ENCODE results near the gene RAC3.

GRCh38 chr17:82079001-82079677 lies 47.7 kb downstream of the RAC3 start:
- TF ChIP-seq, protein P1, sequence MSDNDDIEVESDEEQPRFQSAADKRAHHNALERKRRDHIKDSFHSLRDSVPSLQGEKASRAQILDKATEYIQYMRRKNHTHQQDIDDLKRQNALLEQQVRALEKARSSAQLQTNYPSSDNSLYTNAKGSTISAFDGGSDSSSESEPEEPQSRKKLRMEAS (IDR thresholded peaks at IDR 0.05) = no peak
- TF ChIP-seq, protein P2, sequence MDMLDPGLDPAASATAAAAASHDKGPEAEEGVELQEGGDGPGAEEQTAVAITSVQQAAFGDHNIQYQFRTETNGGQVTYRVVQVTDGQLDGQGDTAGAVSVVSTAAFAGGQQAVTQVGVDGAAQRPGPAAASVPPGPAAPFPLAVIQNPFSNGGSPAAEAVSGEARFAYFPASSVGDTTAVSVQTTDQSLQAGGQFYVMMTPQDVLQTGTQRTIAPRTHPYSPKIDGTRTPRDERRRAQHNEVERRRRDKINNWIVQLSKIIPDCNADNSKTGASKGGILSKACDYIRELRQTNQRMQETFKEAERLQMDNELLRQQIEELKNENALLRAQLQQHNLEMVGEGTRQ (IDR thresholded peaks at IDR 0.05) = no peak
- TF ChIP-seq MYC (IDR thresholded peaks at IDR 0.05; ENCODE audit: borderline replicate concordance, low read length) (no peak), EP300 (IDR thresholded peaks at IDR 0.05) (no peak), MAFK (IDR thresholded peaks at IDR 0.05; ENCODE audit: partially characterized antibody) (no peak), CEBPB (IDR thresholded peaks at IDR 0.05) (no peak), CHD2 (IDR thresholded peaks at IDR 0.05; ENCODE audit: low read length, partially characterized antibody) (no peak), RAD21 (conservative IDR thresholded peaks at IDR 0.05 in 1 of 2, IDR thresholded peaks at IDR 0.05 in 1 of 2) (no peak), SMC3 (IDR thresholded peaks at IDR 0.05) (no peak), E2F6 (IDR thresholded peaks at IDR 0.05; ENCODE audit: borderline replicate concordance, low read depth) (no peak), PHF8 (IDR thresholded peaks at IDR 0.05; ENCODE audit: borderline replicate concordance, low read depth) (no peak), POLR2A (IDR thresholded peaks at IDR 0.05; ENCODE audit: low read length) (no peak), TP53 (CRISPR knock-in tag; IDR thresholded peaks at IDR 0.05) (no peak)
- TF ChIP-seq, protein P3, sequence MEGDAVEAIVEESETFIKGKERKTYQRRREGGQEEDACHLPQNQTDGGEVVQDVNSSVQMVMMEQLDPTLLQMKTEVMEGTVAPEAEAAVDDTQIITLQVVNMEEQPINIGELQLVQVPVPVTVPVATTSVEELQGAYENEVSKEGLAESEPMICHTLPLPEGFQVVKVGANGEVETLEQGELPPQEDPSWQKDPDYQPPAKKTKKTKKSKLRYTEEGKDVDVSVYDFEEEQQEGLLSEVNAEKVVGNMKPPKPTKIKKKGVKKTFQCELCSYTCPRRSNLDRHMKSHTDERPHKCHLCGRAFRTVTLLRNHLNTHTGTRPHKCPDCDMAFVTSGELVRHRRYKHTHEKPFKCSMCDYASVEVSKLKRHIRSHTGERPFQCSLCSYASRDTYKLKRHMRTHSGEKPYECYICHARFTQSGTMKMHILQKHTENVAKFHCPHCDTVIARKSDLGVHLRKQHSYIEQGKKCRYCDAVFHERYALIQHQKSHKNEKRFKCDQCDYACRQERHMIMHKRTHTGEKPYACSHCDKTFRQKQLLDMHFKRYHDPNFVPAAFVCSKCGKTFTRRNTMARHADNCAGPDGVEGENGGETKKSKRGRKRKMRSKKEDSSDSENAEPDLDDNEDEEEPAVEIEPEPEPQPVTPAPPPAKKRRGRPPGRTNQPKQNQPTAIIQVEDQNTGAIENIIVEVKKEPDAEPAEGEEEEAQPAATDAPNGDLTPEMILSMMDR (IDR thresholded peaks at IDR 0.05) = no peak

Data from A549 (cell line).